ENCODE results near the gene RNF166.
"Not testable (repeated sequence)": the region's sequence is repeated elsewhere in the genome, so short reads cannot be mapped to it uniquely, and the experiment has no call there.

The RNF166 gene

GRCh38 chr16:88672776-88673175 is 33.4 kb downstream of the RNF166 start:
- TF ChIP-seq, protein P1, sequence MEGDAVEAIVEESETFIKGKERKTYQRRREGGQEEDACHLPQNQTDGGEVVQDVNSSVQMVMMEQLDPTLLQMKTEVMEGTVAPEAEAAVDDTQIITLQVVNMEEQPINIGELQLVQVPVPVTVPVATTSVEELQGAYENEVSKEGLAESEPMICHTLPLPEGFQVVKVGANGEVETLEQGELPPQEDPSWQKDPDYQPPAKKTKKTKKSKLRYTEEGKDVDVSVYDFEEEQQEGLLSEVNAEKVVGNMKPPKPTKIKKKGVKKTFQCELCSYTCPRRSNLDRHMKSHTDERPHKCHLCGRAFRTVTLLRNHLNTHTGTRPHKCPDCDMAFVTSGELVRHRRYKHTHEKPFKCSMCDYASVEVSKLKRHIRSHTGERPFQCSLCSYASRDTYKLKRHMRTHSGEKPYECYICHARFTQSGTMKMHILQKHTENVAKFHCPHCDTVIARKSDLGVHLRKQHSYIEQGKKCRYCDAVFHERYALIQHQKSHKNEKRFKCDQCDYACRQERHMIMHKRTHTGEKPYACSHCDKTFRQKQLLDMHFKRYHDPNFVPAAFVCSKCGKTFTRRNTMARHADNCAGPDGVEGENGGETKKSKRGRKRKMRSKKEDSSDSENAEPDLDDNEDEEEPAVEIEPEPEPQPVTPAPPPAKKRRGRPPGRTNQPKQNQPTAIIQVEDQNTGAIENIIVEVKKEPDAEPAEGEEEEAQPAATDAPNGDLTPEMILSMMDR (IDR thresholded peaks at IDR 0.05; ENCODE audit: borderline replicate concordance, extremely low read depth, low read length, poor library complexity, severe bottlenecking), result no peak
- no peak for TF ChIP-seq EZH2 (IDR thresholded peaks at IDR 0.05; ENCODE audit: borderline replicate concordance, low read depth, low read length, severe bottlenecking)
- Histone ChIP-seq H3K79me2 (ENCODE audit: insufficient read depth, low read length) (no peaks in the 10 kb centered on the region), H3K27me3 (ENCODE audit: insufficient read depth, low read length, poor library complexity) (no peaks in the 10 kb centered on the region), H3K9me3 (ENCODE audit: insufficient read depth, low read length, severe bottlenecking) (no peaks in the 10 kb centered on the region), H3K4me1 (ENCODE audit: insufficient read depth, low read length) (no peaks in the 10 kb centered on the region), H4K20me1 (ENCODE audit: insufficient read depth, low read length) (0 out of 2 replicates have a peak, but pooled peaks cover 3% of the 10 kb centered on the region), H3K4me3 (ENCODE audit: low read depth in 1 of 2, low read length in 2 of 2) (no peak overlapping the region), H3K27ac (ENCODE audit: low read length) (no peak overlapping the region), H2AFZ (ENCODE audit: low read depth, low read length) (no peak overlapping the region), H3K9ac (ENCODE audit: low read depth, low read length) (no peak overlapping the region), H3K36me3 (ENCODE audit: insufficient read depth, low read length) (no peaks in the 10 kb centered on the region), H3K4me2 (ENCODE audit: insufficient read depth, low read length) (no peak overlapping the region)
- no peak for DNase-seq
- ATAC-seq (ENCODE audit: insufficient read depth, low read depth), result no peak

DNA sequence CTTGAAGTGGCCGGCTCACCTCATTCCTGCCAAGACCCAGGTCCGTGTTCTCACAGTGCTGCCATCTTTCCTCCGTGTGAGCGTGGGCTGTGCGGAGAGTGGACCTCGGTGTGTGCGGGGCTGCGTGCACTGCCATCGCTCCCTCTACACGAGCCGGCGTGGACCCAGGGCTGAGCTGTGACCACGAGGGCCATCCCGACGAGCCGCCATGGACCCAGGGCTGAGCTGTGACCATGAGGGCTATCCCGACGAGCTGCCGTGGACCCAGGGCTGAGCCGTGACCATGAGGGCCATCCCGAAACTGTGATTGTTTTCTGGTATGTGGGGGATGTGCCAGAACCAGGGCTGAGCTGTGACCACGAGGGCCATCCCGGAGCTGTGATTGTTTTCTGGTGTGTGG is 34.4 kb downstream of the RNF166 start:
- Histone ChIP-seq H3K4me1 (ENCODE audit: insufficient read depth, low read length) (no peaks in the 10 kb centered on the region), H3K9ac (ENCODE audit: low read depth, low read length) (no peak overlapping the region), H3K4me3 (ENCODE audit: low read depth in 1 of 2, low read length in 2 of 2) (no peak overlapping the region), H4K20me1 (ENCODE audit: insufficient read depth, low read length) (0 out of 2 replicates have a peak, but pooled peaks cover 3% of the 10 kb centered on the region), H3K27ac (ENCODE audit: low read length) (no peak overlapping the region), H3K27me3 (ENCODE audit: insufficient read depth, low read length, poor library complexity) (no peaks in the 10 kb centered on the region), H3K4me2 (ENCODE audit: insufficient read depth, low read length) (no peak overlapping the region), H3K36me3 (ENCODE audit: insufficient read depth, low read length) (no peaks in the 10 kb centered on the region), H3K79me2 (ENCODE audit: insufficient read depth, low read length) (no peaks in the 10 kb centered on the region), H3K9me3 (ENCODE audit: insufficient read depth, low read length, severe bottlenecking) (no peaks in the 10 kb centered on the region), H2AFZ (ENCODE audit: low read depth, low read length) (no peak overlapping the region)
- no peak for DNase-seq
- TF ChIP-seq, protein P1 (IDR thresholded peaks at IDR 0.05; ENCODE audit: borderline replicate concordance, extremely low read depth, low read length, poor library complexity, severe bottlenecking), result no peak
- no peak for TF ChIP-seq EZH2 (IDR thresholded peaks at IDR 0.05; ENCODE audit: borderline replicate concordance, low read depth, low read length, severe bottlenecking)
- no peak for ATAC-seq (ENCODE audit: insufficient read depth, low read depth)

DNA sequence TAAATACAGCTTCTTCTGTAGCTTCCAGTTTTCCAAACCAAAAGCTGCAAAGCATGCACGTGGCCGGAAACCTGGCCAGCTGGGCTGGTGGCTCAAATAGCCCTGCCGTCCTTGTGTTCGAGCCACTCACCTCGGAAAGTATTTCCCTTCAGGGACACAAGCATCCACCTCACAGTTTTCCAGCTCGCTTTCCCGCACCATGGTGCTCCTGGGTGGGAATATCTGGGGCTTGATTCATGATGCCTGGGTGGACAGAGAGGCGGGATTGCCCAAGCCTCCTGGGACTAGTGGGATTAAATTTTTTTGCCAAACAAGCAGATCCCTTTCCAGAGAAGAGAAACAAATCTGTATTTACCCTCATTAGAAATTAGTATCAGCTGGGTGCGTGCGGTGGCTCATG is 36.2 kb downstream of the RNF166 start:
- H3K9me3 ChIP-seq (ENCODE audit: insufficient read depth, low read length, severe bottlenecking), result no peaks in the 10 kb centered on the region
- TF ChIP-seq EZH2 (IDR thresholded peaks at IDR 0.05; ENCODE audit: borderline replicate concordance, low read depth, low read length, severe bottlenecking), result no peak
- TF ChIP-seq, protein P1 (IDR thresholded peaks at IDR 0.05; ENCODE audit: borderline replicate concordance, extremely low read depth, low read length, poor library complexity, severe bottlenecking), result no peak
- no peak overlapping the region for H3K27ac ChIP-seq (ENCODE audit: low read length)
- DNase-seq (no peak), ATAC-seq (ENCODE audit: insufficient read depth, low read depth) (no peak)
- no peak overlapping the region for H3K9ac ChIP-seq (ENCODE audit: low read depth, low read length)
- H2AFZ ChIP-seq (ENCODE audit: low read depth, low read length), result no peak overlapping the region
- H3K4me3 ChIP-seq (ENCODE audit: low read depth in 1 of 2, low read length in 2 of 2), result no peak overlapping the region
- H3K4me1 ChIP-seq (ENCODE audit: insufficient read depth, low read length), result no peaks in the 10 kb centered on the region
- no peaks in the 10 kb centered on the region for H3K79me2 ChIP-seq (ENCODE audit: insufficient read depth, low read length)
- H4K20me1 ChIP-seq (ENCODE audit: insufficient read depth, low read length), result 0 out of 2 replicates have a peak, but pooled peaks cover 3% of the 10 kb centered on the region
- H3K36me3 ChIP-seq (ENCODE audit: insufficient read depth, low read length), result no peaks in the 10 kb centered on the region
- no peak overlapping the region for H3K4me2 ChIP-seq (ENCODE audit: insufficient read depth, low read length)
- H3K27me3 ChIP-seq (ENCODE audit: insufficient read depth, low read length, poor library complexity), result no peaks in the 10 kb centered on the region

- H3K4me3 ChIP-seq (ENCODE audit: low read depth in 1 of 2, low read length in 2 of 2); ATAC-seq (ENCODE audit: insufficient read depth, low read depth); H4K20me1 ChIP-seq (ENCODE audit: insufficient read depth, low read length): not testable (repeated sequence)
Measured at GRCh38 chr16:88669493-88669892, 36.7 kb downstream of the RNF166 start.

More at GRCh38 chr16:88669493-88669892, 36.7 kb downstream of the RNF166 start:
- DNase-seq; H3K79me2 ChIP-seq (ENCODE audit: insufficient read depth, low read length); H3K9me3 ChIP-seq (ENCODE audit: insufficient read depth, low read length, severe bottlenecking); H3K27ac ChIP-seq (ENCODE audit: low read length); H3K36me3 ChIP-seq (ENCODE audit: insufficient read depth, low read length); H3K9ac ChIP-seq (ENCODE audit: low read depth, low read length); H3K4me1 ChIP-seq (ENCODE audit: insufficient read depth, low read length); H3K27me3 ChIP-seq (ENCODE audit: insufficient read depth, low read length, poor library complexity); H3K4me2 ChIP-seq (ENCODE audit: insufficient read depth, low read length); H2AFZ ChIP-seq (ENCODE audit: low read depth, low read length): not testable (repeated sequence)

All from DND-41 (cell line).